ENCODE results near the gene ATPAF1.

ATPAF1 gene

GRCh38 chr1:46650491-46650890, 17.7 kb downstream of the ATPAF1 start:
- no peak for DNase-seq (ENCODE audit: low read depth)

GRCh38 chr1:46649764-46650163, 18.4 kb downstream of the ATPAF1 start:
- H3K4me3 ChIP-seq (ENCODE audit: low read depth, low read length) = no peak overlapping the region
- TF ChIP-seq MAX (IDR thresholded peaks at IDR 0.05; ENCODE audit: low read depth, low read length) (no peak), CTCF (IDR thresholded peaks at IDR 0.05; ENCODE audit: low read depth, low read length) (no peak), POLR2A (IDR thresholded peaks at IDR 0.05; ENCODE audit: extremely low read depth, insufficient read length) (no peak), MYC (IDR thresholded peaks at IDR 0.05; ENCODE audit: low read depth, low read length) (no peak)
- no peak for DNase-seq (ENCODE audit: low read depth)

More at GRCh38 chr1:46650491-46650890, 17.7 kb downstream of the ATPAF1 start:
- no peak for TF ChIP-seq CTCF (IDR thresholded peaks at IDR 0.05; ENCODE audit: low read depth, low read length)
- TF ChIP-seq MAX (IDR thresholded peaks at IDR 0.05; ENCODE audit: low read depth, low read length) = no peak
- TF ChIP-seq MYC (IDR thresholded peaks at IDR 0.05; ENCODE audit: low read depth, low read length) = no peak
- no peak overlapping the region for H3K4me3 ChIP-seq (ENCODE audit: low read depth, low read length)

GRCh38 chr1:46647611-46648010, 20.6 kb downstream of the ATPAF1 start:
- H3K4me3 ChIP-seq (ENCODE audit: low read depth, low read length) = no peak overlapping the region
- TF ChIP-seq MAX (IDR thresholded peaks at IDR 0.05; ENCODE audit: low read depth, low read length) = no peak
- TF ChIP-seq POLR2A (IDR thresholded peaks at IDR 0.05; ENCODE audit: extremely low read depth, insufficient read length) = no peak
- no peak for TF ChIP-seq MYC (IDR thresholded peaks at IDR 0.05; ENCODE audit: low read depth, low read length)
- no peak for TF ChIP-seq CTCF (IDR thresholded peaks at IDR 0.05; ENCODE audit: low read depth, low read length)
- DNase-seq (ENCODE audit: low read depth) = no peak

GRCh38 chr1:46646844-46647243, 21.3 kb downstream of the ATPAF1 start:
- H3K4me3 ChIP-seq (ENCODE audit: low read depth, low read length) = no peak overlapping the region
- TF ChIP-seq MYC (IDR thresholded peaks at IDR 0.05; ENCODE audit: low read depth, low read length) (no peak), CTCF (IDR thresholded peaks at IDR 0.05; ENCODE audit: low read depth, low read length) (no peak), POLR2A (IDR thresholded peaks at IDR 0.05; ENCODE audit: extremely low read depth, insufficient read length) (no peak), MAX (IDR thresholded peaks at IDR 0.05; ENCODE audit: low read depth, low read length) (no peak)
- no peak for DNase-seq (ENCODE audit: low read depth)

- TF ChIP-seq CTCF (IDR thresholded peaks at IDR 0.05; ENCODE audit: low read depth, low read length) (no peak), POLR2A (IDR thresholded peaks at IDR 0.05; ENCODE audit: extremely low read depth, insufficient read length) (no peak), MAX (IDR thresholded peaks at IDR 0.05; ENCODE audit: low read depth, low read length) (no peak), MYC (IDR thresholded peaks at IDR 0.05; ENCODE audit: low read depth, low read length) (no peak)
- DNase-seq (ENCODE audit: low read depth) = no peak
- H3K4me3 ChIP-seq (ENCODE audit: low read depth, low read length) = no peak overlapping the region
Observed at GRCh38 chr1:46646331-46646730, 21.8 kb downstream of the ATPAF1 start.

- TF ChIP-seq MYC (IDR thresholded peaks at IDR 0.05; ENCODE audit: low read depth, low read length) = no peak
- no peak for TF ChIP-seq POLR2A (IDR thresholded peaks at IDR 0.05; ENCODE audit: extremely low read depth, insufficient read length)
- no peak for TF ChIP-seq MAX (IDR thresholded peaks at IDR 0.05; ENCODE audit: low read depth, low read length)
- TF ChIP-seq CTCF (IDR thresholded peaks at IDR 0.05; ENCODE audit: low read depth, low read length) = no peak
Observed at GRCh38 chr1:46645815-46646214, 22.3 kb downstream of the ATPAF1 start.

More at GRCh38 chr1:46645815-46646214, 22.3 kb downstream of the ATPAF1 start:
- DNase-seq (ENCODE audit: low read depth) = no peak
- no peak overlapping the region for H3K4me3 ChIP-seq (ENCODE audit: low read depth, low read length)

Data from NB4 (cell line).